Right cardiac atrium (tissue), 5 donors: ENCODE data around the gene PDE5A. TPM values are rescaled to one million over a fixed set of nuclear protein-coding genes. Genes with fewer than 3 reads are reported as not detected.
"Not testable (repeated sequence)": the region's sequence is repeated elsewhere in the genome, so short reads cannot be mapped to it uniquely, and the experiment has no call there.

Experiments used
- ATAC-seq, 2 donors: fragments of 200-7000 bp; cut with Tn5 transposase; one replicate each; pipeline versions ENCODE4 v1.8.0 to v1.9.1; 2020; ENCODE audit warnings: moderate library complexity in 2 of 2, mild to moderate bottlenecking in 1 of 2
- DNase-seq, 3 donors: peaks; one replicate each; pipeline ENCODE4 v3.0.0-alpha.2; 2020
- H3K27ac ChIP-seq: one replicate; pipeline ENCODE4 v1.5.1; 2013; ENCODE audit warnings: mild to moderate bottlenecking, low read length, control low read depth, moderate library complexity
- H3K27me3 ChIP-seq: one replicate; pipeline ENCODE4 v1.6.1; 2013; ENCODE audit not compliant: control insufficient read depth, insufficient read depth
- H3K4me1 ChIP-seq: one replicate; pipeline ENCODE4 v1.6.1; 2013; ENCODE audit warnings: low read length; ENCODE audit not compliant: control insufficient read depth, insufficient read depth
- H3K4me3 ChIP-seq: one replicate; pipeline ENCODE4 v1.5.1; 2013; ENCODE audit warnings: low read length, control low read depth
- H3K9me3 ChIP-seq: one replicate; pipeline ENCODE4 v1.6.1; 2013; ENCODE audit warnings: low read length; ENCODE audit not compliant: control insufficient read depth
- WGBS: extraction: QIAGEN DNeasy Blood & Tissue Kit; methylation state at CpG from one replicate; pipeline ENCODE4 v1.1.7; 2013; 5-methylcytosine and 5-hydroxymethylcytosine counted together
- intact Hi-C, 4 donors: fragments of 100-400 bp; cut with DNase I; formaldehyde crosslinking; loops; one replicate each; pipeline versions ENCODE4 v1.11.0 to v1.14.0; 2022 to 2023
- polyA plus RNA-seq: library from polyadenylated mRNA; stranded (reverse); fragments of 200-250 nt; gene quantifications from one replicate; pipeline ENCODE4 v1.2.3, GENCODE V29; 2013
- total RNA-seq, 4 donors: library from RNA; stranded (reverse); fragmentation: NEBNext Ultra II Directional; extraction: Animal tissue kit (Norgen Biotek cat#: 25700); gene quantifications; one replicate each; pipeline ENCODE4 v1.2.1, GENCODE V29; 2021
- donor health status: healthy with polysubstance abuse.
- donor health status: DM: no; HTN: yes; CAD: no.
- donor health status: DM: no; HTN: no; CAD: no.
- donor health status: DM: no; HTN: yes; CAD: no; lungs with severe emphysema.
- donor health status: DM: yes; HTN: yes; CAD: no.

PDE5A gene
- total and polyA plus RNA-seq, 5 donors, result 2.8 to 11.8 (median 9.8) TPM

- Histone ChIP-seq H3K9me3 (no peaks in the 10 kb centered on the region), H3K27me3 (no peaks in the 10 kb centered on the region), H3K27ac (no peak overlapping the region), H3K4me1 (no peaks in the 10 kb centered on the region), H3K4me3 (no peak overlapping the region)
- intact Hi-C loops, result no loop called here
- 96% methylated on average over 1 of the region's 1 CpG for WGBS
- ATAC-seq (no peak), DNase-seq (no peak)
Measured at GRCh38 chr4:119493419-119493818, 135.2 kb downstream of the PDE5A start.

GRCh38 chr4:119490335-119490734 lies 138.3 kb downstream of the PDE5A start:
- no peaks in the 10 kb centered on the region for H3K4me1 ChIP-seq
- intact Hi-C loops, result no loop called here
- H3K27ac ChIP-seq, result no peak overlapping the region
- no peaks in the 10 kb centered on the region for H3K9me3 ChIP-seq
- DNase-seq (no peak), ATAC-seq (no peak)
- no peaks in the 10 kb centered on the region for H3K27me3 ChIP-seq
- H3K4me3 ChIP-seq, result no peak overlapping the region
- 65% methylated on average over 3 of the region's 3 CpGs for WGBS

- Histone ChIP-seq H3K9me3 (no peaks in the 10 kb centered on the region), H3K27me3 (no peaks in the 10 kb centered on the region), H3K4me1 (no peaks in the 10 kb centered on the region), H3K27ac (no peak overlapping the region), H3K4me3 (no peak overlapping the region)
- ATAC-seq (no peak), DNase-seq (no peak)
- 83% methylated on average over 3 of the region's 3 CpGs for WGBS
- intact Hi-C loops, result no loop called here
Measured at GRCh38 chr4:119489305-119489704, 139.3 kb downstream of the PDE5A start.

DNA sequence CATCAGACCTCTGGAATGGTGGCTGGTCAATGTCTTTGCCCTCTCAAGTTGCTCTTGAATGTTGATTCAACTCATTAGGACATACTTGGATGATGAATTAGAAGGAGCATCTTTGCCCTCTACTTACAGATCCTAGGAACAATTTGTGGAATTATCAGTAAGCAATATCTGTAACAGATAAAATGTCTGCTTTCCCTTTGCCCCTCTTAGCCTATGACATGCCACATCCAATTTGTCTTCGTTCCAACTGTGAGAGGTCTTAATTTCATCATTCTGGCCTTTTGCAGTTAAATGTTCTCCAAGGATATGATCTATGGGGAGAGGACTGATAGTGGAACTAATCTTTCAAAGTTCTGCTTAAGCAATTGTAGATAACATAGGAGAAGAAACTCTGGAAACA lies 148.3 kb downstream of the PDE5A start:
- Histone ChIP-seq H3K4me3 (no peak overlapping the region), H3K27ac (no peak overlapping the region), H3K4me1 (no peaks in the 10 kb centered on the region), H3K9me3 (no peaks in the 10 kb centered on the region), H3K27me3 (no peaks in the 10 kb centered on the region)
- 89% methylated on average over 1 of the region's 1 CpG for WGBS
- intact Hi-C loops, result no loop called here
- ATAC-seq (no peak), DNase-seq (no peak)

GRCh38 chr4:119479835-119480234 lies 148.8 kb downstream of the PDE5A start:
- no peak overlapping the region for H3K27ac ChIP-seq
- intact Hi-C loops, result loop anchor here in 1 of 4 donors (10.0 kb wide), 1 partner anchor 175 kb away; a partner anchor contains a TSS
- DNase-seq, result no peak
- no peaks in the 10 kb centered on the region for H3K4me1 ChIP-seq
- no peak overlapping the region for H3K4me3 ChIP-seq
- no peaks in the 10 kb centered on the region for H3K9me3 ChIP-seq
- ATAC-seq, result no peak
- no peaks in the 10 kb centered on the region for H3K27me3 ChIP-seq

GRCh38 chr4:119479180-119479808 lies 149.3 kb downstream of the PDE5A start:
- DNase-seq, result no peak
- WGBS, result 99% methylated on average over 2 of the region's 2 CpGs

DNA sequence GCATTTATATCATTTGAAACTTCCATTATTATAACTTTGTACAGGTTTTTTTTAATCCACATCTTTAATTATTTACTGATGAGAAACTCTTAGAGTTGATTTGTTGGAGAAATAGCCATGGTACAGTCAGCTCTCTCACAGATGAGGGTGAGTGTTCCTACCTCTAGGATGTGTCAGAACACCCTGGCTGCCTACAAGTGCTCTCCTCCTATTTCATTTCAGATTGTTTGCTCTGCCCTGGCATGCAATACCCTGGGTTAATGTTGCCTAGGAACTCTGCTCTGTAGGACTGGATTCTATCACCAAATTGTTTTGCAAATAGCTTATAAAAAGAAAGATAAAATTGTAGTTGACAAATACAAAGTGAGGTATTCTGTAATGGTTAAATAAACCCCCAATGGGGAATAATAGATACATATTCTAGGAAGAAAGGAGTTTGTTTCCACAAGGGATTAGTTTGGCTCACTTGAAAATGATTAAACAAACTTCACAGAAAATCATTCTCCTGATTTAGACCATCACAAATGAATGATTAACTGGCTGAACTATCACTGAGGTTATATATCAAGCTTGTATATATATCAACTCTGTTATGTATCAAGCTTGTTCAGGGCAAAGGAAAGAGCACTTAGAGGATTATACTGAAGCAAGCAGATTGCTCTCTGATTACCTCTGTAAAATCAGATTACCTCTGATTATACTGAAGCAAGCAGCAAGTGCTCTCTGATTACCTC lies 150.0 kb downstream of the PDE5A start:
- intact Hi-C loops, result loop anchor here in 1 of 4 donors (10.0 kb wide), 1 partner anchor 174 kb away; a partner anchor contains a TSS
- Histone ChIP-seq H3K4me3 (no peak overlapping the region), H3K27me3 (no peaks in the 10 kb centered on the region), H3K27ac (no peak overlapping the region), H3K4me1 (no peaks in the 10 kb centered on the region), H3K9me3 (no peaks in the 10 kb centered on the region)
- DNase-seq (no peak), ATAC-seq (no peak)

More at GRCh38 chr4:119479180-119479808, 149.3 kb downstream of the PDE5A start:
- intact Hi-C loops, result loop anchor here in 1 of 4 donors (10.0 kb wide), 1 partner anchor 174 kb away; a partner anchor contains a TSS
- no peaks in the 10 kb centered on the region for H3K4me1 ChIP-seq
- H3K9me3 ChIP-seq, result no peaks in the 10 kb centered on the region
- no peaks in the 10 kb centered on the region for H3K27me3 ChIP-seq
- H3K27ac ChIP-seq, result no peak overlapping the region
- no peak overlapping the region for H3K4me3 ChIP-seq
- no peak for ATAC-seq

DNA sequence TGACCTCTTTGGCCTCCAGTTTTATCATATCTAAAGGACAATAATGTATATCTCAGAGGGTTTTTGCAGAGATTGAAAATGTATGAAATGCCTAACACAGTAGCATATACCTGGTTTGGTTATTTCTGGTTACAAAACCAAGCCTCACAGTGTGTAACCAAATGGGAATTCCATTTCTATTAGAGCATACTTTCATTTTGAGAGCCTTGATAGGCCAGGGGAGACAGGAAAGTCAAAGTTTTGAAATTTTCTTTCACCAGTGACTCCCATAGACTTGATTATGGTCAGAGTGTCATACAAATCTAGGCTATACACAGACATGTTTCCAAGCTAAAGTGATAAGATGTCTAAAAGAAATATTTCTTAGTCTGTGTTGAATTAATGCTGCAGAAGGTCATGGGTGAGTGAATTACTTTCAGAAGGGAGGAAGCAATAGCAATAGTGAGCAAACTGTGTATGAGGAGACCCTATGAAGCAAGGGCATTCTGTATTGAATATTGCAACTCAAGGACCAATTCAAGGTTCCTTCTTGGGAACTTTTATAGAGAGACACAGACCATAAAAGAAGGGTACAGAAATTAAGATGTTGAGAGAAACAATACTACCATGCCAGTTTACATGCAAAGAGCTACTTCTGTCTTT lies 151.1 kb downstream of the PDE5A start:
- Histone ChIP-seq H3K4me1 (no peaks in the 10 kb centered on the region), H3K27ac (no peak overlapping the region), H3K27me3 (no peaks in the 10 kb centered on the region), H3K4me3 (no peak overlapping the region), H3K9me3 (no peaks in the 10 kb centered on the region)
- ATAC-seq (no peak), DNase-seq (no peak)
- intact Hi-C loops, result loop anchor here in 1 of 4 donors (10.0 kb wide), 1 partner anchor 173 kb away; a partner anchor contains a TSS

GRCh38 chr4:119471259-119471658 lies 157.3 kb downstream of the PDE5A start:
- WGBS, result 74% methylated on average over 3 of the region's 3 CpGs
- Histone ChIP-seq H3K4me3 (no peak overlapping the region), H3K4me1 (no peaks in the 10 kb centered on the region), H3K9me3 (no peaks in the 10 kb centered on the region), H3K27me3 (no peaks in the 10 kb centered on the region), H3K27ac (no peak overlapping the region)
- ATAC-seq (no peak), DNase-seq (no peak)
- intact Hi-C loops, result loop anchor here in 1 of 4 donors (10.0 kb wide), 1 partner anchor 166 kb away; a partner anchor contains a TSS

- H3K27me3 ChIP-seq, H3K4me1 ChIP-seq, DNase-seq, H3K4me3 ChIP-seq, H3K9me3 ChIP-seq, H3K27ac ChIP-seq, ATAC-seq: not testable (repeated sequence)
- intact Hi-C loops, result loop anchor here in 1 of 4 donors (10.0 kb wide), 1 partner anchor 166 kb away; a partner anchor contains a TSS
Measured at GRCh38 chr4:119470737-119471063, 157.9 kb downstream of the PDE5A start.

- intact Hi-C loops, result loop anchor here in 1 of 4 donors (10.0 kb wide), 1 partner anchor 165 kb away; a partner anchor contains a TSS
- H3K9me3 ChIP-seq, H3K4me1 ChIP-seq, H3K27ac ChIP-seq, H3K27me3 ChIP-seq, ATAC-seq, H3K4me3 ChIP-seq, DNase-seq: not testable (repeated sequence)
- 81% methylated on average over 2 of the region's 2 CpGs for WGBS
Measured at GRCh38 chr4:119470021-119470736, 158.4 kb downstream of the PDE5A start.
